Central memory CD8-positive, alpha-beta T cell (primary cell): ENCODE measurements around the gene IRGC.
"Not testable (repeated sequence)": the region's sequence is repeated elsewhere in the genome, so short reads cannot be mapped to it uniquely, and the experiment has no call there.

Experiments used
- ATAC-seq: fragments of 150-1000 bp; cut with Tn5 transposase; replicated peaks from 2 replicates; pipeline ENCODE4 v1.10.0; 2022; ENCODE audit warnings: mild to moderate bottlenecking, moderate FRiP score, moderate number of reproducible peaks; ENCODE audit not compliant: poor library complexity, severe bottlenecking; ENCODE audit errors: extremely low read depth
- DNase-seq, 2 donors: peaks; one replicate each; pipeline ENCODE4 v3.0.0; 2021; ENCODE audit warnings: low spot score in 2 of 2
- H3K27ac Mint-ChIP-seq: one replicate; pipeline ENCODE4 v1.8.0; 2022; ENCODE audit warnings: low read depth, mild to moderate bottlenecking, moderate library complexity, mixed read lengths
- H3K27me3 Mint-ChIP-seq: one replicate; pipeline ENCODE4 v1.8.0; 2022; ENCODE audit warnings: mixed read lengths
- H3K36me3 Mint-ChIP-seq: one replicate; pipeline ENCODE4 v1.8.0; 2022; ENCODE audit warnings: mild to moderate bottlenecking, moderate library complexity, mixed read lengths; ENCODE audit not compliant: insufficient read depth
- H3K4me1 Mint-ChIP-seq: one replicate; pipeline ENCODE4 v1.8.0; 2022; ENCODE audit warnings: mixed read lengths
- H3K4me3 Mint-ChIP-seq: one replicate; pipeline ENCODE4 v1.8.0; 2022; ENCODE audit warnings: mild to moderate bottlenecking, moderate library complexity, mixed read lengths
- H3K9me3 Mint-ChIP-seq: one replicate; pipeline ENCODE4 v1.8.0; 2022; ENCODE audit warnings: mixed read lengths

IRGC gene

DNA sequence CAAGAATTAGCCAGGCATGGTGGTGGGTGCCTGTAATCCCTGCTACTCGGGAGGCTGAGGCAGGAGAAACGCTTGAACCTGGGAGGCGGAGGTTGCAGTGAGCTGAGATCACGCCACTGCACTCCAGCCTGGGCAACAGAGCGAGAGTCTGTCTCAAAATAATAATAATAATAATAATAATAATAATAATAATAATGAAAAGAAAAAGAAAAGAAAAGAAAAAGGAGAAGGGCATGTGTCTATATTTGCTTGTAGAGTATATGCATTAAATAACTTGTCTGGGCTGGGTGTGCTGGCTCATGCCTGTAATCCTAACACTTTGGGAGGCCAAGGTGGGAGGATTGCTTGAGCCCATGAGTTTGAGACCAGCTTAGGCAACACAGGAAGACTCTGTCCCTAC is 33.6 kb upstream of the IRGC start:
- not testable (repeated sequence) for DNase-seq, H3K27ac Mint-ChIP-seq, ATAC-seq, H3K4me1 Mint-ChIP-seq, H3K27me3 Mint-ChIP-seq, H3K4me3 Mint-ChIP-seq, H3K9me3 Mint-ChIP-seq, H3K36me3 Mint-ChIP-seq

DNA sequence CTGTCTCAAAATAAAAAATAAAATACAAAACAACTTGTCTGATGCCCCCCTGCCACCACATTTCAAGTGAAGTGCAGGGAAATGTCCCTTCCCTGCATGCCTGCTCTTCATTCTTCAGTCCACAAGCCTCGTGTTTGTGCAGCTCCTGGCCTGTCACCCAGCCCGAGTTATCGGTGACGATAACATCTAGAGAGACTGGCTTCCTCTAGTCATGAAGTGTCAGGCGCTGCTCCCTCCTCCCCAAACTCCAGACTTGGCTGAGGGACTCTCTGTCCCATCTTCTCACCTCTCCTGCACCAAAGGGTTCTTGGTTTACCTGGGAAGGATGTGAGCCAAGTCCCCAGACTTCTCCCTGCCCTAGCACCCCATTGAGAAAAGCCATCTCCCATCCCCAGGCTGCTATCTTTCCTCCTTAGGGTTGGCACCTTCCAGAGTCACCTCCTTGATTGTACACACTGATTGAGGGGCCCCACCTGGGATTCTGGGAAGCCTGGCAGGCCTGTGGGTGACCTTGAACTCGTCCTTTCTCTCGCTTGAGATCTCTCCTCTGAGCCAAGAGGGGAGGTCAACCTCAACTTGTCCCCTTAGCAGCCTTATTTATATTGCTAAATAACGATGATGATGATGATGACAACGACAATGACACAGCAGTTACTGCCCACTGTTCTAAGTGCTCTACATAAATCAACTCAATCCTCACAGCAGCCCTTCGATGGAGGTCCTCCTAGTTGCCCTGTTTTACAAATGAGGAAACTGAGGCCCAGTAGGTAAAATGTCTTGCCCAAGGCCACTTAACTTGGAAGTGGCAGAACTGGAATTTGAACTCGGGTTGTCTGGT is 32.8 kb upstream of the IRGC start:
- ATAC-seq (no peak), DNase-seq (no peak)
- Mint-ChIP-seq H3K27me3 (no peaks in the 10 kb centered on the region), H3K4me1 (no peaks in the 10 kb centered on the region), H3K4me3 (no peak overlapping the region), H3K9me3 (no peaks in the 10 kb centered on the region), H3K27ac (no peak overlapping the region), H3K36me3 (peaks cover 1% of the 10 kb centered on the region)

DNA sequence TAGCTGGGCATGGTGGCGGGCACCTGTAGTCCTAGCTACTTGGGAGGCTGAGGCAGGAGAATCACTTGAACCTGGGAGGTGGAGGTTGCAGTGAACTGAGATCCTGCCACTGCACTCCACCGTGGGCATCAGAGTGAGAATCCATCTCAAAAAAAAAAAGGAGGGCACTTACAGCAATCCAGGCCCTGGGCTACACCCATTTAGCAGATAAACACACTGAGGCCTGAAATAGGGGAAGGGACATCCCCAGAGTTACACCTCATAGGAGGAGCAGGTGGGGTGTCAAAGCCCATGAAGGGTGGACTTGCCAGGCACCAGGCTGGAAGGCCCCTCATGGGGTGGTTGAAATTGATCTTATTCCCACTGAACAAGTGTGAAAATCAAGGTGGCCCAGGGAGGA is 32.0 kb upstream of the IRGC start:
- no peak for ATAC-seq
- Mint-ChIP-seq H3K4me1 (no peaks in the 10 kb centered on the region), H3K27ac (no peak overlapping the region), H3K36me3 (peaks cover 1% of the 10 kb centered on the region), H3K4me3 (no peak overlapping the region), H3K27me3 (no peaks in the 10 kb centered on the region), H3K9me3 (no peaks in the 10 kb centered on the region)
- DNase-seq, result no peak

DNA sequence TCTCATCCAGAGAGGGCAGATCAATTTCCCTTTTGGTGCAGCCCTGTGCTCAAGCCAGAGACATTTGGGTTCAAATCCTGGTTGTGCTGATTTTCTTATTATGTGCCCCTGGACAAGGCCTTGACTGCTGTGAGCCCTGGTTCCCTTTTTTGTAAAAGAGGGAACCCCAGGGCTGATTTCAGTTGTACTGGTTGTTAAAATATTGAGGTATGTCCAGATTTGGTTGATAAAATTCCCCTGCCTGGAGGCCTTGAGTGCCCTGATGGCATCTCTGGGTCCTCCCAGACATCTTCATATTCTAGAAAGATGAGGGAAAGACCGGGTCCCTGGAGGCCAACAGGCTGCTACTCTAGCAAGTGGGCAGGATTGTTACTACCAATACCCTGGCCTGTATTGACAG is 31.6 kb upstream of the IRGC start:
- H3K27ac Mint-ChIP-seq, result no peak overlapping the region

DNA sequence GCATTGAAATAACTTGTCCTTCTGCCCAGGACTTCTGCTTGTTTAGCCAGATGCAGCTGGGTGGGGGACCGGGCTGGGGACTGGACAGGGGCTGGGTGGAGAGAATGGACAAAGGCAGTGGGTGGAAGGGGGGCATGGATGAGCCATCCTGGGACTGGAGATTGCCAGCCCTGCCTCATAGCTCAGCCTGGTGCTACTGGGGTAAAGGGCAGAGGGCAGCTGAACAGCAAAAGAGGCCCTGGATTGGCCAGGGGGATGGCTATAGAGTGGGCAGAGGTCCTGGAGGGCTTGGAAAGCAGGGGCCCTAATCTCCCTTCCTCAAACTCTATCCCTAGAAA is 28.2 kb upstream of the IRGC start:
- peaks cover 5% of the 10 kb centered on the region for H3K9me3 Mint-ChIP-seq
- peaks cover 1% of the 10 kb centered on the region for H3K36me3 Mint-ChIP-seq
- H3K27ac Mint-ChIP-seq, result no peak overlapping the region
- H3K4me1 Mint-ChIP-seq, result no peaks in the 10 kb centered on the region
- H3K4me3 Mint-ChIP-seq, result no peak overlapping the region
- no peak for ATAC-seq
- H3K27me3 Mint-ChIP-seq, result no peaks in the 10 kb centered on the region
- DNase-seq, result no peak

More for the DNA sequence above, 31.6 kb upstream of the IRGC start:
- DNase-seq (no peak), ATAC-seq (no peak)
- Mint-ChIP-seq H3K9me3 (no peaks in the 10 kb centered on the region), H3K4me3 (no peak overlapping the region), H3K36me3 (peaks cover 1% of the 10 kb centered on the region), H3K4me1 (no peaks in the 10 kb centered on the region), H3K27me3 (no peaks in the 10 kb centered on the region)

DNA sequence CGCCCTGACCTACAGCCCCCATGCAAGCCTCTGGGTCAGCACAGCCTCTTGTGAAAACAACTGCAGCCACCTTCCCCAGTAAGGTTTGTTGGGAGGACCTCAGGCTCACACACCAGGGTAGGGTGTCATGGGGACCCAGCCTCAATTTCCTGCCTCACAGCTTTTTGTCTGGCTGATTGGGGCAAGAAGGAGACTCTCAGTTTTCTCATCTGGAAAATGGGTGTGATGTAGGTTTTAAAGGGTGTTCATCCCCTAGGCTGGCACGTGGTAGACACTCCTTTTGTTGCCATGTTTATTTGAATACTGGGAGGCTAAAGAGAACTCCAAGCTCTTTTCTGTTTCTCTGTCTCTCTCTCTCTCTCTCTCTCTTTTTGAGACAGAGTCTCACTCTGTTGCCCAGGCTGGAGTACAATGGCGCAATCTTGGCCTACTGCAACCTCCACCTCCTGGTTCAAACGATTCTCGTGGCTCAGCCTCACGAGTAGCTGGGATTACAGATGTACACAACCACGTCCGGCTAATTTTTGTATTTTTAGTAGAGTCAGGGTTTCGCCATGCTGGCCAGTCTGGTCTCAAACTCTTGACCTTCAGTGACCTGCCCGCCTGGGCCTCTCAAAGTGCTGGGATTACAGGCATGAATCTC is 27.7 kb upstream of the IRGC start:
- Mint-ChIP-seq H3K27me3 (no peaks in the 10 kb centered on the region), H3K36me3 (peaks cover 1% of the 10 kb centered on the region), H3K27ac (no peak overlapping the region), H3K4me1 (no peaks in the 10 kb centered on the region), H3K9me3 (peaks cover 5% of the 10 kb centered on the region), H3K4me3 (no peak overlapping the region)
- ATAC-seq, result no peak
- DNase-seq, result no peak

DNA sequence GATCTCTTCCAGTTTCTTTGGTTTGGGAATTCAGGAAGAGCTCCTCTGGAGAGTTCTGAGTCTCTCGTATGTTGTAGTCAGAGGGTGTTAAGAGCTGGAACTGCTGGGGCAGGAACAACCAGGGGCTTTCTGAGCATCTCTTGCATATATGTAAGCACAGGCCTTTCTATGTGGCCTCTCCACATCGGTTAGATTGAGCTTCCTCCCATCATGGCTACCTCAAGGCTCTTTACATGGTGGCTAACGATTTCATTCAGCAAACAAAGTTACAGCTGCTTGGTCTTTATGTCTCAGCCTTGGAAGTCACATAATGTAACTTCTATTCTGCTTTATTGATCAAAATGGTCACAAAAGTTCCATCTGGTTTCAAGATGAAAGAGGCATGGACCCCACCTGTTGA is 25.4 kb upstream of the IRGC start:
- Mint-ChIP-seq H3K9me3 (peaks cover 5% of the 10 kb centered on the region), H3K4me3 (no peak overlapping the region), H3K27ac (no peak overlapping the region), H3K36me3 (peaks cover 1% of the 10 kb centered on the region), H3K4me1 (no peaks in the 10 kb centered on the region), H3K27me3 (no peaks in the 10 kb centered on the region)
- ATAC-seq (no peak), DNase-seq (no peak)

DNA sequence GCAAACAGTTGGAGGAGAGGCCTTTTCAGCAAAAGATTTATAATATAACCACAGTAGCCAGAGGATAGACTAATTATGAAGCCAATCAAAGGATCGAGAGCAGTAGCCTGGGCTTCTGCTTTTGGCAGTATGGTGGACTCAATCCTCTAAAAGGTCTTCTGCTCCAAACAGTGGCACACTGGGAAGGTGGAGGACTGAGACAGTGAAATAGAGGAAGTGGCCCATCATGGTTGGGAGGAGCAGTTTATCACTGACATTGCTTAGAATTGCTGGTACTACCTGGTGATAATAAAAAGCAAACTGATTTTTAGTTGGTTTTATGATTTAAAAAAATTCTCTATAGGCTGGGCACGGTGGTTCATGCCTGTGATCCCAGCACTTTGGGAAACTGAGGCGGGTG is 25.0 kb upstream of the IRGC start:
- Mint-ChIP-seq H3K36me3 (peaks cover 1% of the 10 kb centered on the region), H3K4me1 (no peaks in the 10 kb centered on the region), H3K27ac (no peak overlapping the region), H3K4me3 (no peak overlapping the region), H3K27me3 (no peaks in the 10 kb centered on the region), H3K9me3 (peaks cover 5% of the 10 kb centered on the region)
- ATAC-seq (no peak), DNase-seq (no peak)

DNA sequence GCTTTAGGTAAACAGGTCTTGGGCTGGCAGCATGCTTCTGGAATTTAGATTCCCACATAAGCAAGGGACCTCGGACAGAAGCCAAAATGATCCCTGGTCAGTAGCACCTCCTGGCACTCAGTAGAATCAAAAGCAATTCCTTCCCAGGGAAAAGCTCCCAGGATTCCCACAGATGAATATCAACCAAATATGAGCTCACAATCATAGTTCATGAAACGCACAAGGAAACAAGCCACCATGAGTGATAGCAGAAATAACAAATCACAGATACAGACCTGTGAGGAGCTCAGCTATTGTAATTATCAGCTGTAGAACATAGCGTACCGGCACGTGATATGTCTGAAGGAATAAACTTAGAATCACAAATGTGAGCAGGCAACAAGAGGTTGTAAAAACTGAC is 24.1 kb upstream of the IRGC start:
- H3K27me3 Mint-ChIP-seq, result no peaks in the 10 kb centered on the region
- DNase-seq (no peak), ATAC-seq (no peak)
- H3K27ac Mint-ChIP-seq, result no peak overlapping the region
- no peaks in the 10 kb centered on the region for H3K36me3 Mint-ChIP-seq
- no peaks in the 10 kb centered on the region for H3K4me1 Mint-ChIP-seq
- H3K9me3 Mint-ChIP-seq, result peaks cover 5% of the 10 kb centered on the region
- no peak overlapping the region for H3K4me3 Mint-ChIP-seq

DNA sequence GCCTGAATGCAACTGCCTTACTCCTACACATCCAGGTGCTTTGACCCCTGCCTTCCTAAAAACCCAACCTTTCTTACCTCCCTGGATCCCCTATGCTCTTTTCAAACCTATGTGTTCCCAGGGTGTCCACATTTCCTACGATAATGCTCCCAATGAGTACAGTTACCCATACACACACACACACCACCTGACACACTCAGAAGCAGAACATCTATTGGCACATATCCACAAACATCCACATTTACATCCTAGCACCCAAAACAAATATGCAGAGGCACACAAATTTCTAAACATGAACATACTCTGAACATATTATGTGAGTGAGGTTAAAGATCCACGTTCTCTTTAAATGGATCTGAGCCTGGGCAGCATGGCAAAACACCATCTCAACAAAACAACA is 23.5 kb upstream of the IRGC start:
- DNase-seq, result no peak
- no peak for ATAC-seq
- Mint-ChIP-seq H3K36me3 (no peaks in the 10 kb centered on the region), H3K9me3 (peaks cover 5% of the 10 kb centered on the region), H3K27ac (no peak overlapping the region), H3K4me1 (no peaks in the 10 kb centered on the region), H3K27me3 (no peaks in the 10 kb centered on the region), H3K4me3 (no peak overlapping the region)

DNA sequence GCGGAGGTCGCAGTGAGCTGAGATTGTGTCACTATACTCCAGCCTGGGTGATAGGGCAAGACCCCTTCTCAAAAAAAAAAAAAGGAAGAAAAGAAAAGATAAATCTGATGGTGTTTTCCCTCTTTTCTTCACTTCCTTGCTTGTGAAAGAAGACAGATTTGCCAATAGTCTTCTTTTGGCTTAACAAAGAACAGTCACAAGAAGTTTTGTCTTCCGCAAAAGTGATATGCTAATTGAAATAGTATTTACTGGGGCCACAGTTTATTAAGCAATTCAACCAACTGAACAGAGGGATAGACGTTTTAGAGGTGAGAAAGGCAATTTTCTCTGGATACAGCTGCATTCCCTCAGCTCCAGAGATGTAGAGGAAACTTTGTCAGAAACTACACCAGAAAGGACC is 23.0 kb upstream of the IRGC start:
- H3K4me1 Mint-ChIP-seq, result no peaks in the 10 kb centered on the region
- no peak overlapping the region for H3K4me3 Mint-ChIP-seq
- no peak for DNase-seq
- no peaks in the 10 kb centered on the region for H3K27me3 Mint-ChIP-seq
- peaks cover 5% of the 10 kb centered on the region for H3K9me3 Mint-ChIP-seq
- H3K36me3 Mint-ChIP-seq, result no peaks in the 10 kb centered on the region
- H3K27ac Mint-ChIP-seq, result no peak overlapping the region
- no peak for ATAC-seq

DNA sequence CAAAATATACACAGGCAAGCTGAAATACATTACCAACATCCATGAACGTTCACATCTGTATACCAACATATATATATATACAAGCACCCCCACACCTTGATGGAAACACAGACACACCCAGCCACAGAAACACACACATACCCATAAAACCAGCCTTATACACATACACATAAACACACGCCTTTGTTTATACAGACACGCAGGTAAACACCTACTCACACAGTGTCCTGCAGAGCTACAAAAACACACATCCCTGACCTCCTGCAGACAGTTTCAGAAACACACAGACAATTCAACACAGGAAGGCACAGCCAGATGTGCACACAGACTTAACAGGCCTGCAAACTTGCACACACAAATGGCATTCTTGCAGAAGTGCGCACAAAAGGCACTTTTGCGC is 21.3 kb upstream of the IRGC start:
- ATAC-seq, result no peak
- H3K4me1 Mint-ChIP-seq, result no peaks in the 10 kb centered on the region
- no peaks in the 10 kb centered on the region for H3K36me3 Mint-ChIP-seq
- no peaks in the 10 kb centered on the region for H3K27me3 Mint-ChIP-seq
- no peak overlapping the region for H3K4me3 Mint-ChIP-seq
- peaks cover 5% of the 10 kb centered on the region for H3K9me3 Mint-ChIP-seq
- H3K27ac Mint-ChIP-seq, result no peak overlapping the region
- DNase-seq, result no peak

DNA sequence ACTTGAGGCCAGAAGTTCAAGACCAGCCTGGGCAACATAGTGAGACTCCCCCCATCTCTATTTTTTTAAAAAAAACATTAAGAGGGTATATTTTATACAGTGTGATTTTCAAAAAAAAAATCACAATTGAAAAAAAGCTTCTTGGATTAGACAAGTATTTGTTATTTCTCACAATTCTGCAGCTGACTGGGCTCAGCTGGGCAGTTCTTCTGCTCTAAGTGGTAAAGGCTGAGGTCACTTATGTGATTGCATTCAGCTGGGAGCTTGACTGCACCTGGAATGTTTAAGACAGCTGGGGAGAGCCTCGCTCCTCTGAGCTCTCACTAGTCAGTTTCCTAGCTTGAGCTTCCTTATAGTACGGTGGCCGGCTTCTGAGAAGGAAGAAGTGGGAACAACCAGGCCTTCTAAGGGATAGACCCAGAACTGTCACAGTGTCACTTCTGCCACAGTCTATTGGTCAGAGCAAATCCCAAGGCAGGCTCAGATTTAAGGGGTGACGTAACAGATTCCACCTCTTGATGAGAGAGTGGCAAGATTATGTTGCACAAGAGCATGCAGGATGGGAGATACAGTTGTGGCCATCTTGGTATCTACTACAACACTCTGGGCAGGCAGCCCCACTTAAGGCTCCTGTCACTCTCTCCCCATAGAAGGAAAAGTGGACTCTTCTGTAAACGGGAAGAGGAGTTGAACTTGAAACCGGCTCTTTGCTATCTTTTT is 19.7 kb upstream of the IRGC start:
- peaks cover 13% of the 10 kb centered on the region for H3K4me1 Mint-ChIP-seq
- H3K27me3 Mint-ChIP-seq, result peaks cover 8% of the 10 kb centered on the region
- ATAC-seq (no peak), DNase-seq (no peak)
- peaks cover 3% of the 10 kb centered on the region for H3K36me3 Mint-ChIP-seq
- no peak overlapping the region for H3K27ac Mint-ChIP-seq
- H3K9me3 Mint-ChIP-seq, result peaks cover 5% of the 10 kb centered on the region
- no peak overlapping the region for H3K4me3 Mint-ChIP-seq
